Measurements from ENCODE around the gene SEMA3A. TPM values are rescaled to one million over a fixed set of nuclear protein-coding genes. Genes with fewer than 3 reads are reported as not detected.

Gene SEMA3A
- total RNA-seq, 1 donor from 2014 or later, result 77.1 TPM

DNA sequence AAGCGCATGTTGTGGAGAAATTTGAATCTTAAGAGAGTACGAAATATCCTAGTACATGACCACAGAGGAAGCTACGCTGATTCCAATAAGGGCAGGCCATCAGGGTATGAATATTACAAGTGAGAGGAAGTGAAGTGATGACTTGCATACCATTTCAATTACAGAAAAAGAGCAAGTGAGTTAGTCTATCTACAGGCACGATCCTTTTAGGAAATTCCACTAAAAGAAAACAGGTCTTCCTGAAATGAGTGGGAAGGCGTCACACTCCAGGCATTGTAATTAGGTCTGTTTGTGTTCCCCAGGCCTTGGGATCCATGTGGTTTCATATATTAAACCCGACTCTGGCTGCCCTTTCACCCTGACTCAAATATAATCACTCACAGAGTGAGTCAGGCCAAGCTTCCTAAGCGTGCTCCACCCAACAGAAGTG, 152.5 kb downstream of the SEMA3A start:
- Mint-ChIP-seq H3K4me1 (ENCODE audit: unreplicated experiment) (peaks cover 50% of the 10 kb centered on the region), H3K36me3 (peaks cover 14% of the 10 kb centered on the region), H3K27ac (peak overlapping the region; percentile 15), H3K4me3 (no peak overlapping the region), H3K9me3 (no peaks in the 10 kb centered on the region), H3K27me3 (no peaks in the 10 kb centered on the region)
- TF ChIP-seq CTCF (conservative IDR thresholded peaks at IDR 0.05), result no peak
- DNase-seq (ENCODE audit: extremely low spot score, unreplicated experiment), result no peak

DNA sequence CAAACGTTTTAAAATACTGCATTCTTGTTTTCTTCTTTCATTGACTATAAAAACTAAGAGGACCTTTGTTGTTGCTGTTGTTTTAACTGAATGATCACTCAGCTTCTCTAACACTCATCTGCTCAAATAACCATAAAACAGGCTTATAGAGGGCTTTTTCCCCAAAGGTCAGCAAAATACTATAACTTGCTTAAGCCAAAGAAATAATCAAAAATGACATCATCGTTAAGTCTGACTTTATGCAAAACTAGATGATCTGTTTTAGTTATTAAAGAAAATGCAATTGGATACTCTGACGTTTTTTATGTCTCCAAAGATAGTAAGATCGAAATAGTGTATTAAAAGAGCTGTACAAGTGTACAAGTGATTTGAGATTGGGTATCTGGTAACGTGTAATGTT, 152.9 kb downstream of the SEMA3A start:
- Mint-ChIP-seq H3K4me3 (no peak overlapping the region), H3K36me3 (peaks cover 14% of the 10 kb centered on the region), H3K9me3 (no peaks in the 10 kb centered on the region), H3K27ac (peak overlapping the region; percentile 15), H3K27me3 (no peaks in the 10 kb centered on the region), H3K4me1 (ENCODE audit: unreplicated experiment) (peaks cover 47% of the 10 kb centered on the region)
- TF ChIP-seq CTCF (conservative IDR thresholded peaks at IDR 0.05), result no peak
- DNase-seq (ENCODE audit: extremely low spot score, unreplicated experiment), result no peak

- H3K4me3 Mint-ChIP-seq, result peak overlapping the region; percentile 5
- peaks cover 9% of the 10 kb centered on the region for H3K36me3 Mint-ChIP-seq
- no peaks in the 10 kb centered on the region for H3K9me3 Mint-ChIP-seq
- H3K4me1 Mint-ChIP-seq (ENCODE audit: unreplicated experiment), result peaks cover 47% of the 10 kb centered on the region
- TF ChIP-seq CTCF (conservative IDR thresholded peaks at IDR 0.05), result no peak
- peak overlapping the region; percentile 37 for H3K27ac Mint-ChIP-seq
- H3K27me3 Mint-ChIP-seq, result no peaks in the 10 kb centered on the region
- DNase-seq (ENCODE audit: extremely low spot score, unreplicated experiment), result no peak
Measured at GRCh38 chr7:84040355-84040754, 154.2 kb downstream of the SEMA3A start.

GRCh38 chr7:84039432-84039831, 155.2 kb downstream of the SEMA3A start:
- Mint-ChIP-seq H3K9me3 (no peaks in the 10 kb centered on the region), H3K27me3 (no peaks in the 10 kb centered on the region), H3K4me3 (no peak overlapping the region), H3K4me1 (ENCODE audit: unreplicated experiment) (peaks cover 39% of the 10 kb centered on the region), H3K36me3 (peaks cover under 1% of the 10 kb centered on the region), H3K27ac (no peak overlapping the region)
- TF ChIP-seq CTCF (conservative IDR thresholded peaks at IDR 0.05), result no peak
- no peak for DNase-seq (ENCODE audit: extremely low spot score, unreplicated experiment)

- Mint-ChIP-seq H3K36me3 (peaks cover 3% of the 10 kb centered on the region), H3K9me3 (peaks cover 4% of the 10 kb centered on the region), H3K4me1 (ENCODE audit: unreplicated experiment) (peaks cover 10% of the 10 kb centered on the region), H3K4me3 (no peak overlapping the region), H3K27me3 (no peaks in the 10 kb centered on the region), H3K27ac (no peak overlapping the region)
- no peak for DNase-seq (ENCODE audit: extremely low spot score, unreplicated experiment)
- no peak for TF ChIP-seq CTCF (conservative IDR thresholded peaks at IDR 0.05)
Measured at GRCh38 chr7:84027678-84028077, 166.9 kb downstream of the SEMA3A start.

Data from type B pancreatic cell (in vitro differentiated cells).